Ammon's horn (tissue), 1 donor: ENCODE measurements around the gene GTF2F2.

Experiments
- DNase-seq: peaks from one replicate; pipeline ENCODE4 v3.0.0-alpha.2; 2016; ENCODE audit warnings: low spot score

Gene GTF2F2

DNA sequence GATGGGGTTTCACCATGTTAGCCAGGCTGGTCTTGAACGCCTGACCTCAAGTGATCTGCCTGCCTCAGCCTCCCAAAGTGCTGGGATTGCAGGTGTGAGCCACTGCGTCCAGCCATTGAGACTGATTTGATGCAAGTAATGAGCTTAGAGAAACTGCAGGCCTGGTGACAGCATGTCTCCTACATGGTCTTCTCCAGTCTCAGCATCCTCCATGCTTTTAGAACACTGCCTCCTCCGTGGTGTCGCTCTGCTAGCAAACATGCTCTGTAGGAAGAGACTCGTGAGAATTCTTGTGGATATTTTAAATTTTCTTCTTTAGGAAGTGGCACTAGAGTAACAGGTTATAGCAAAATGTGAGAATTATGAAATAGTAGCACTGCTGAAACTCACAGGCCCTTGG is 183.6 kb downstream of the GTF2F2 start:
- no peak for DNase-seq

DNA sequence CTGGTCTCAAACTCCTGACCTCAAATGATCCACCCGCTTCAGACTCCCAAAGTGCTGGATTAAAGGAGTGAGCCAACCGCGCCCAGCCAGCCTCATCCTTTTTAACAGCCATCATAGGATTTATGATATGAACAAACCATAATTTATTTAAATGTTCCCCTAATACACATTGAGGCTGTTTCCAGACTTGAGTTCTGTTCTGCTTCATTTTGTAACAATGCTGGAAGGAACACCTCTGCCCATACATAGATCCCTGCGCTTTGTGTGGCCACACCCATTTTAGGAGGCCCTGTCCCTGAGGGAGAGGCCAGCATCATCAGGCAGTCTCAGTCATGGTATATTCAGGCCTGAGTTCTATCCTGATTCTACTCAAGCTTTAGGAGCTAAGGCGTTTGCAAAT is 184.8 kb downstream of the GTF2F2 start:
- no peak for DNase-seq

DNA sequence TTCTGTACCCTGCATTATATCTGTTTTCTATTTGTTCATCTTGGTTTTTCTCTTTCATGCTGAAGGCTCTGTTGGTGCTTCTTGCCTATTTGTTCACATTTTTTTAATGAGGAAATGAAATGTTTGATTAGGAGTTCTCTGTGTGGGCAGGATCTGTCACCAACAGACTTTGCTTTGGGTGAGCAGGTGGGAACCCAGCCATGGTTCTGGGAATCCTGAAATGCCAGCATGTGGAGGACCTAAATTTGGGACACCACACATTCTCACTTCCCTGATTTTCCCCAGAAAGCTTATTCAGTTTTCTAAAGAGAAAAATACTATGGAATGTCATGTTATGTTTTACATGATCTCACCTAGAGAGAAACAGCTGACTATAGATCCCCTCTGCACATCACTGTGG is 186.7 kb downstream of the GTF2F2 start:
- peak; percentile 64 for DNase-seq

DNA sequence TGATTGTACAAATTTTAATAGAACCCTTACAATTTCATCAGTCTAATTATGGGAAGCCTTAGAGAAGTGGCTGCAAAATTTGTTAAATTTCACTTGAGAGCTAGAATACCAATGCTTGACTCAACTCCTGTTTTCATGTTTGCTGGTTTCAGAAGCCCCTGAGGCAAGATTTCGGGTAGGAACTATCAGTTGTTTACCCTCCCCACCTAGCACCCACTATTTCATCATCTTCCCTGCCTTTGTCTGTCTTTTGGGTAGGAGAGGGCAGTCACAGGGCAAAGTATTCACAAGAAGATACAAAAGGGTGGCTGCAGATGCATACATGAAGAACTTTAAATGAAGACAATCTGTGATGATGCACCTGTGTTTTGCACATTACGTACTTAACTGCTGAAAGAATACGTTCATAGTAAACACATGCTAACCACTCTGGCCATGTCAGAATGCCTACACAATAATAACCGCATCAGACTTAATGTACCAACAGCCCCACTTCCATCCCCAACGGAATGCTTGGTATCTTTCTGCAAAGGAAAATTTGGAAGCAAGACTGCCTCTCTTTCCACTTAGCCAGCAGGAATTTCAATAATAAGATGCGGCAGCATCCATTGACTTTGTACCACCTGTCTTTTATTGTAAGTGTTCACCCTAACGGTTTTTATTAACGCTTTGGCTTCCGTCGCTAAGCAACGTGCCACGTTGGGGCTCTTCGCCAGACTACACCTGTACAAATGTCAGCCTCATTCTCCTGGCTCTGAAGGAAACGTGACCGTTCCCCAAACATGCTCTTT is 190.2 kb downstream of the GTF2F2 start:
- no peak for DNase-seq

DNA sequence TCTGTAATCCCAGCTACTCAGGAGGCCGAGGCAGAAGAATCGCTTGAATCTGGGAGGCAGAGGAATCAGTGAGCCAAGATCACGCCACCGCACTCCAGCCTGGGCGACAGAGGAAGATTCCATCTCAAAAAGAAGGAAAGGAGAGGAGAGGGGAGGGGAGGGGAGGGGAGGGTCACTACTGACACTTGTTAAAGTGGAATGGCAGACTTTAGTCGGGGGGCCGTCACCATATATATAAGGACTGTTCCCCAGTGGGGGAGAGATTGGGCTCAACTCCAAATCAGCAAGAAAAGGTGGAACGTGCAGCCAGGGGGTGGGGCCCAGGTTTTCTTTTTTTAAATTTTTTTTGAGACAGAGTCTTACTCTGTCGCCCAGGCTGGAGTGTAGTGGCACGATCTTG is 194.5 kb downstream of the GTF2F2 start:
- DNase-seq, result no peak

DNA sequence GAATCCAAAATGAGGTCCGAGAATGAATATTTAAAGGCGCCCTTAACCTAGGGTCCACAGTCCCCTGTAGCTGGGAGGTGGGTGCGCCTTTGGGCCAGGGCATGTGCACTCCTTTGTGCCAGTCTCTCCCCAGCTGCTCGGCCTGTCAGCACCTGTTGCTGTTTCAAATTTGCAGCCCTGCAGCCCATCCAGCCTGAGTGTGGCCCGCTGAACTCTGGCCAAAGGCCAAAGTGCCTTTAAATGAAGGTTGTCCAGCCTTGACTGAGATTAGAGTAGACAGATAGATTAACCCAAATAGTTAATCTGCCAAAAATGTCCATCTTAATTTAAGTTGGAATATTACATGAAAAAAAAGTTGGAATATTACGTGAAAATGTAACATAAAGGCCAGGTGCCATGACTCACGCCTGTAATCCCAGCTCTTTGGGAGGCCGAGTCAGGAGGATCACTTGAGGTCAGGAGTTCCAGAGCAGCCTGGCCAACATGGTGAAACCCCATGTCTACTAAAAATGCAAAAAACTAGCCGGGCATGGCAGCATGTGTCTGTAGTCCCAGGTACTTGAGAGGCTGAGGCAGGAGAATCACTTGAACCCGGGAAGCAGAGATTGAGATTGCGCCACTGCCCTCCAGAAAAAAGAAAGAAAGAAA is 195.3 kb downstream of the GTF2F2 start:
- no peak for DNase-seq

DNA sequence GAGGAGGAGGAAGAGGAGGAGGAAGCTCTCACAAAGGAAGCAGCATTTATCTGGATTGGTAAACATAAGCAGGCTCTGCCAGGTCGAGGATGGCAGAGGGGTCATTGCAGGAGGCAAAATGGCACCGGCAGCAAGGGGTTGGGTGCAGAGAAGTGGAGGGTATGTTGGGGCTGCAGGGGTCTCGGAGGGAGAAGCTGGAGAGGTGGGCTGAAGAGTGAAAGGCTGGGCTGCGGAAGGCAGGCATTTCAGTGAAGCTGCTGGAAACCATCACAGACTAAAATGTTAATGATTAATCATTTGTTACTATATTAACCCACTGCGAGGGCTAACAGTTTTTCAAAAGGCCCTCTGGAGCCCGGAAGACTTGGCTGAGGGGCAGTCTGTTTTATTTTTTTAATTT is 196.0 kb downstream of the GTF2F2 start:
- DNase-seq, result no peak

DNA sequence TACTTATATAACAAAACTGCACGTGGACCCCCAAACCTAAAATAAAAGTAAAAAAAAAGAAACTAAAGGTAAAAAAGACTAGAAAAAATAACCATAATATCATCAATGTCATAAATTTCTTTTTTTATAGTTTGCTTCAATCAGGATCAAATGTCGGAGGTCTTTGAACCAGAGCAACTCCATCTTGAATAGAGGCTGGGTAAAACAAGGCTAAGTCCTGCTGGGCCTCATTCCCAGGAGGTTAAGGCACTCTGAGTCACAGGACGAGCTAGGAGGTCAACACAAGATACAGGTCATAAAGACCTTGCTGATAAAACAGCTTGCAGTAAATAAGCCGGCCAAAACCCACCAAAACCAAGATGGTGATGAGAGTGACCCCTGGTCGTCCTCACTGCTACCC is 196.7 kb downstream of the GTF2F2 start:
- no peak for DNase-seq

DNA sequence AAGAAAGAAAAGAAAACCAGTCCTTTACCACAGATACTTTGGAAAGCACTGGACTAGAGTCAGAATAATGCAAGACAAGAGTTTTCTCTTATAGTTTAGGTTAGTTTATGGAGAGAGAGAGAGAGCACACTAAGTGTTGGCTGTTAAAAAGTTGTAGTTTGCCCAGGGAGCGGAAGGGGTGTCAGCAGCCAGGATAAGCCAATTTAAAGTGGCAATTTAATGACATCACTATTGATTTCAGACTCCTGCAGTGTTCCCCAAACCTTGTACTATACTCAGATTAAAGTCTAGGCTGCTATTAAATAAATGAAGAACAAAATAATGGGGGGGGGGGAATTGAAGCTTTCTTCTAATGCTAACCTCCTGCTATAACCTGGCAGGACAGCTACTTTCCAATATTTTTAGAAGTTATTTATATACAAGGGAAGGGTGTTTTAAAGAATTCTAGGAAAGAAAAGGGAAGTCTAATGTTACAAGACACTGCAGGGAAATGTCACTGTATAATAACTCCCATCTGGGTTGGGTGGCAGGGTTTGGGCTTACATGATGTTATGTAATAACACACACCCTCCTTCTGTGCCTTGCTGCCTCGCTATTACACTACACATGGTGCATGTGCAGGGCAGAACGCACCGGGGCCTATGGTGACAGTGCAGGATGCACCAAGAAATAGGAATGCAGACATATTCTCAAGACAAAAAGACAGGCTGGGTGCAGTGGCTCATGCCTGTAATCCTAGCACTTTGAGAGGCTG is 200.7 kb downstream of the GTF2F2 start:
- peak; percentile 35 for DNase-seq

DNA sequence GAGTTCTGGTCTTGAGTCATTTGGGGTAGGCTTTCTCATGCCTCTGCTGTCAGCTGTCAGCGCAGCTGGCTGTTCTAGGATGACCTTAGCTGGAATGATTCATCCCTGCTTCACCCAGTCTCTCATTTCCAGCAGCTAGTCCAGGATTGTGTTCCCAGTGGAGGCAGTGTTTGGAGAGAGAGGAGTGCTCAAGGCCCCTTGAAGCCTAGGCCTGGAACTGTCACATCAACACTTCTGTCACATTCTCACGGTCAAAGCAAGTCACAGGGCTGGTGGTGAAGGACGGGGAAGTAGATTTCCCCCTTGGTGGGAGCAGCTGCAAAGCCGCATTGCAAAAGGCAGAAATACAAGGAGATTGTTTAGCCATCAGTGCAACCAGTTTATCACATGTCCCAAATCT is 205.5 kb downstream of the GTF2F2 start:
- DNase-seq, result peak; percentile 55

DNA sequence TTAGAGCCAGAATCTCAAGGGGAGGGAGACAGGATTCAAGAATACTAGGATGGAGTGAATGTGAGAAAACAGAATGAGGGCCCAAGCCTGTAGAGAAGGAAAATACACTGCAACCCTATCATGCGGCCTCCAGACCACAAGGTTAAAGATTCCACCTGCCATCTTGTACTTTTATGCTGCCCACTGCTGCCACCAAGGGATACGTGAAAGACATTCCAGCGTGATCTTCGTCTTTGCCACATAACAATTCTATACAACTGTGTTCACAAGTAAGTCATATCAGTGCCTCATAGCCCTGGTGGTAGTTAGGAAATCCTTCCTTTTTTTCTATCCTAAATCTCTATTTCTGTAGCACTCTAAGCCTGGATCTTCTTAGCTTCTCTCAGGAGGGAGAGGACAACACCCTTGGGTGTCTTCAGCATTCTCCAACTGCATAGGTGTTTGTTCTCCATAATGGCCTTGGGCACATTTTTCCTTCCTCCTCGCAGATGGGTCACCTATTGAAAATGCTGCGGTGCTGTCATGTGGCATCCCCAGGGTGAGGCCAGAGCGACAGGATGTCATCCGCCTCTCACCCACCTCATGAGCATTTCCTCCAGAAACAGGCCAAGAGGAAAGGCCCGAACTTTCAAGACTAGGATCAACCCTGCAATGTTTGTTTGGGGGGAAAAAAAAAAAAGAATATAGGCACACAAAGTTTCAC is 207.1 kb downstream of the GTF2F2 start:
- DNase-seq, result no peak

DNA sequence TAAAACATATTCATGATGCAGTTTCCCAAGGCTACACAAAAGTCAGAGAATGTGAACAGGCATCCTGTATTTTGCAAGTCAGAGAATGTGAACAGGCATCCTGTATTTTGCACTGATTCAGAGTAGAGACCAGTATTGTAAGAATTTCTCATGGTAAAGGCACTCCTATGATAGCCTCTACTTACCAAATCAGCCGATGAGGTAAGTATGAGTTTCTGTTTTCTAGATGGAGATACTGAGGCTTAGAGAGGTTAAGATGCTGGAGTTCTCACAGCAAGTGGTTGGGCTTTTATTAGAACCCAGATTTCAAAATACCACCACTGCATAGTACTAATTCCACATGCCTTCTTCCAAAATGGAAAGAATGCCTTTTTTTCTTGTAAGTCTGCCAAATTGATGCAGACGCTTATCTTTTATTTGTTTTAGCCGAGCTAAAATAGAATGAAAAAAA is 208.4 kb downstream of the GTF2F2 start:
- no peak for DNase-seq

DNA sequence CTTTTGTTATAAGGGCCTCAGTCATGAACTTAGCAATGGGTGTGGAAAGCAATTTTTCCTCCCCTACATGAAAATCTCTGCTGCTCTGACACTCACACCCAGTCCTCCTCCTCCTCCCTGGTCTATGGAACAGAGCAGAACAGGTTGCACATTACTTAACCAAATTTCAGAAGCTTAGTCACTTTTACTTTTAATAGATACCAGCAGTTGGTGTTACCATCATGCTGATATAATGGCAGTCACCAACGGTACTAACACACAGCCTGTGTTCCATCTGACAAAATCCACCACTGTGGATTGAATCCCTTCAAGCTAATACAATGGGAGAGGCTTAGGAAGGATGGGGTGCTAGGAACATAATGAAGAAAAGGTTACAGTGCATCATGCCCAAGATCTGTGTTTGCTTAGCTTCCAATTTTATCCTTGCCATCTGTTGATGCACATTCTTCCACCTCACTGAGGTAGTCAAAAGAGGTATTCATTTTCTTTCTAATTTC is 210.9 kb downstream of the GTF2F2 start:
- peak; percentile 67 for DNase-seq

DNA sequence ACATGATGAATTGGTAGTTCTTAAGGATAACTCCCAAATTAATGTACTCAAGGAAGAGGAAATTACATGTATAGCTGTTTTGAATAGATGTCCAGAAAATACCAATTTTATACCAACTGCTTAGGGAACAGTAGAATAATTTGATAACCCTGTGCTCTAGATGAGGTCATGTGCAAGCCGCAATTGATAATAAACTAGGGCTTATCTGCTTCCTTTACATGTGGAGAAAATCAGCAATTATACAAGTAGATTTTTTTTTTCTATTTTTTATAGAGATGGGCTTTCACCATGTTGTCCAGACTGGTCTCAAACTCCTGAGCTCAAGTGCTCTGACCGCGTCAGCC is 211.4 kb downstream of the GTF2F2 start:
- no peak for DNase-seq

DNA sequence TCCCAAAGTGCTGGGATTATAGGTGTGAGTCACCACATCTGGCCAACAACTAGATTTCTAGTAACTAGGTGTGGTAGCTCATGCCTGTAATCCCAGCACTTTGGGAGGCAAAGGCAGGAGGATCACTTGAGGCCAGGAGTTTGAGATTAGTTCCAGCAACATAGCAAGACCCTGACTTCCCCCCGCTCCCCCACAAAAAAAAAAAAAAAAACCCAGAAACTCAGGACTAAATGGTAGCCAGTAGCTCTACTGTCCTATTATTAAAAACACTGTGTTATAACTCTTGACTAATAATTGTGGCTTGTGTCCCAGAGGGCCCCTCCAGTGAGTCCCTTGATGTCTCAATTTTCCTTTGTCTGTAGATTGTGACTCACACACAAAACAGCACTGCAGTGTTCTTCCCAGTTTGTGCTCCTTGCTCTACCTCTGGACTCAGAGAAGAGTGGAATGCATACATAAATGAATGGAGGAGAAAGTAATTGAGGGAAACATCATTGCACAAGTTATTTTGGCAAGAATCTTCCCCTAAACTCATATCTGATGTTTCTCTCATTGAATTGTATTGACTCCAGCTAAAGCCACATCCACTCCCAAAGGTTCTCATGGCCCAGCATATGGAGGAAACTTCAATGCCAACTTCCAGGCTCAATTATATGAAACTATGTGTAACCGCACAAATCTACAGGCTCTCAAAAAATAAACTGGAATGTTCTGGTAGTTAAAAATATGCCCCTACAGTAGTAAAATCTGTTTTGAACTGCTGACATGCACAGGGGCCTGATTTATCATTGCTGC is 211.9 kb downstream of the GTF2F2 start:
- DNase-seq, result no peak

DNA sequence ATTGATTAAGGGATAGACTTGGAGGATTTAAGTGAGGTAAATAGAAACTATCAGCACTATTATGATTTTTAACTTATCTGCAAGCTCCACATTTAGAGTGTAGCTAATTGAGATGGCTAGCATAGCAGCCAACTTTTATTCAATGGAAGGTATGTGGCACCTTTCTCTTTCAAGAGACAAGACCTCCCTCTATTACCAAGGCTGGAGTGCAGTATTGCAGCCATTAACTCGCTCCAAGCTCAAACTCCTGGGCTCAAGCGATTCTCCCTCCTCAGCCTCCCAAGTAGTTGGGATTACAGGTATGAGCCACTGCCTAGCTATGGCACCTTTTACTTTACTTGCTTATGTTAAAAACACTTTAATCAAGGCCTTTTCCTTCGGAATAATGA is 212.5 kb downstream of the GTF2F2 start:
- DNase-seq, result no peak

DNA sequence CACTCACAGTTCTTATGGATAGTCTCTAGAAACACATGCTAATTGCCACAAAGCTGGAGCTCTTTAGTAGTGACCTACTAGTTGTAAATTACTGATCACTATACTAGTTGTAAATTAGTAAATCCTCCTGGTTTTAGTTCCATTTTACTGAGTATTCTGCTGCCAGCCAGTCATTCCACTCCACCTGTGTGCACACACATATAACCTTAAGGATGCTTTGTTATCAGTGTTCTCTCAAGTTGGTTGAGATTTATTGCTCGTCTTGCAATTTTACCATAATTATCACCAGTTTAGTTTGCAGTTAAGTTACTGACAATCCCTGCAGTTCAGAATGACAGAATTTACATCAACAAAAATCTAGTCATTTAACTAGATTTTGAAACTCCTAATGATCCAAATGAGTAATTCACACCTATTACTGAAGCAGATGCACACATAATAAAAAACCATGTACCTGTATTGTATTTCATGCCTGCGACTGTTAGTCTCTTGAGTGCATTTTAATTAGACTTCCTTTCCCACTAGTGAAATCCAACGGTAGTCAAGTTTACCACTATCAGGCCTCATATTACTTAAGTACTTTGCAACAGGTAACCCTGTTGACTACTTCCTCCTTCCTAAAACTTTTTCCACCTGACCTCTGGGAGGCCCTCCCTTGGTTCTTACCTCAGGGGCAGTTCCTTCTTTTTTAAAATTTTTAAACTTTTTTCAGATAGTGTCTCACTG is 213.1 kb downstream of the GTF2F2 start:
- no peak for DNase-seq
